ENCODE data around the gene MGAT5.

The MGAT5 gene

DNA sequence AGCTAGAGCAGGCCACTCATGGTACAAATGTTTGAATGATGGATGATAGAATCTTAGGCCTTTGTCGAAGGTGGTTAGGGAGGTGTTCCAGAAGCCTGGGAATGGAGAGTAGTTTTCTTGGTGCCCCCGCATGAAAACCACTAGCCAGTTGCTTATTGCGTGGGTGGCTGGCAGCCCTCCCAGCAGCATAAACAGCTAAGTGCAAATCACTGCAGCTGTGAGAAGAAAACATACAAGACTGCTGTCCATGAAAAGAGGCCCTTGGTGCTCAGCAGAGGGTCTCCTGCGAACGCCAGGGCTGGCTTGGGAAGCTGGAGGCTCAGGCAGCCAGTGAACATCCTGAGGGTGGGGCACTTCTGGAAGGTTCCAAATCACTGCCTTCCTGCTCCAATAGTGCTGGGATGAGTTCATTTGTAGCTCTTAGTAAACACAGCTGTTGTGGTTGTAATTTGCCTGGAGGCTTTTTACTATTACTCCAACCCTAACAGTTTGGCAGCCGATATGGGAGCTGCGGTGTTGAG lies 118.8 kb downstream of the MGAT5 start:
- Mint-ChIP-seq H3K27ac (peak overlapping the region; percentile 54), H3K9me3 (no peaks in the 10 kb centered on the region), H3K36me3 (ENCODE audit: low read depth) (peaks cover 4% of the 10 kb centered on the region), H3K27me3 (ENCODE audit: low read depth, poor library complexity) (no peaks in the 10 kb centered on the region), H3K4me1 (peaks cover 36% of the 10 kb centered on the region), H3K4me3 (no peak overlapping the region)
- TF ChIP-seq, protein P1, sequence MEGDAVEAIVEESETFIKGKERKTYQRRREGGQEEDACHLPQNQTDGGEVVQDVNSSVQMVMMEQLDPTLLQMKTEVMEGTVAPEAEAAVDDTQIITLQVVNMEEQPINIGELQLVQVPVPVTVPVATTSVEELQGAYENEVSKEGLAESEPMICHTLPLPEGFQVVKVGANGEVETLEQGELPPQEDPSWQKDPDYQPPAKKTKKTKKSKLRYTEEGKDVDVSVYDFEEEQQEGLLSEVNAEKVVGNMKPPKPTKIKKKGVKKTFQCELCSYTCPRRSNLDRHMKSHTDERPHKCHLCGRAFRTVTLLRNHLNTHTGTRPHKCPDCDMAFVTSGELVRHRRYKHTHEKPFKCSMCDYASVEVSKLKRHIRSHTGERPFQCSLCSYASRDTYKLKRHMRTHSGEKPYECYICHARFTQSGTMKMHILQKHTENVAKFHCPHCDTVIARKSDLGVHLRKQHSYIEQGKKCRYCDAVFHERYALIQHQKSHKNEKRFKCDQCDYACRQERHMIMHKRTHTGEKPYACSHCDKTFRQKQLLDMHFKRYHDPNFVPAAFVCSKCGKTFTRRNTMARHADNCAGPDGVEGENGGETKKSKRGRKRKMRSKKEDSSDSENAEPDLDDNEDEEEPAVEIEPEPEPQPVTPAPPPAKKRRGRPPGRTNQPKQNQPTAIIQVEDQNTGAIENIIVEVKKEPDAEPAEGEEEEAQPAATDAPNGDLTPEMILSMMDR (IDR thresholded peaks at IDR 0.05): no peak
- DNase-seq: no peak

GRCh38 chr2:134375935-134376334 lies 122.1 kb downstream of the MGAT5 start:
- Mint-ChIP-seq H3K4me1 (peaks cover 18% of the 10 kb centered on the region), H3K36me3 (ENCODE audit: low read depth) (peaks cover 15% of the 10 kb centered on the region), H3K27ac (no peak overlapping the region), H3K9me3 (no peaks in the 10 kb centered on the region), H3K4me3 (no peak overlapping the region), H3K27me3 (ENCODE audit: low read depth, poor library complexity) (no peaks in the 10 kb centered on the region)
- peak; percentile 8 for DNase-seq
- TF ChIP-seq, protein P1 (IDR thresholded peaks at IDR 0.05): no peak

DNA sequence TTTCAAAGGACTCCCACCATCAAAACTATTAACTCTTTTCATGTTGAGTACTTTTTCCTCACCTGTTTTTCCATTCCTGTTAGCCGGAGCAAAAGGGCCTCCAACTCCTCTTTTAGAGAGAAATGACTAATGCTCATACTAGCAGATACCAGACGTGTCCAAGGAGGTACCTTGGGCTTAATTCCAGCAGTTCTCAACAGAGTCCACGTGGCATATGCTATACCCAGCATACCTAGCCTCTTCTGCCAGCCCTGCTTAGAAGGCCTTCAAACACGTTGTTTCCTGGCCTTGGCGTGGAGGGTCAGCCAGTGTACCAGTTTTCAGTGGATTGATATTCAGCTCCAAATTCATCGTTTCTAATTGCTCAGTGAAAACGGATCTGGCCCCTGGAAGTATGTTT lies 123.9 kb downstream of the MGAT5 start:
- peaks cover 15% of the 10 kb centered on the region for H3K36me3 Mint-ChIP-seq (ENCODE audit: low read depth)
- DNase-seq: no peak
- H3K27ac Mint-ChIP-seq: no peak overlapping the region
- no peaks in the 10 kb centered on the region for H3K9me3 Mint-ChIP-seq
- TF ChIP-seq, protein P1 (IDR thresholded peaks at IDR 0.05): no peak
- H3K4me1 Mint-ChIP-seq: peaks cover 13% of the 10 kb centered on the region
- no peak overlapping the region for H3K4me3 Mint-ChIP-seq
- no peaks in the 10 kb centered on the region for H3K27me3 Mint-ChIP-seq (ENCODE audit: low read depth, poor library complexity)

DNA sequence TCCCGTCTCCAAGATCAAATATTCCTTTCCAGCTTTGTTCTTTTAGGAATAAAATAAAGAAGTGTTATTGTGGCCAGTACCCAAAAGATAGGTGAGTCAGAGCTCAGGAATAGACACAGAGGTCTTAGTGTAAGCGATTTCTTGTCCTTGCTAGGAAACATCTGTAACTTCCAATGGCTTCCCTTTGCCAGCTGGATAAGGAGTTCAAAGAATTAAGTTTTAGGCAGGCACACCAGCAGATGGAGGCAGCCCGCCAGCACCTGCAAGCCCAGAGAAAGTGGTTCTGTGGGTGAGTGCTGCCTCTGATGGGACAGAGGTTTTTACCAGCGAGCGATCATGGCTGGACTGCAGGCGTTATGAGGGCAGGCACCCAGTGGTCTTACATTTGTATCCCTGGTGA lies 125.4 kb downstream of the MGAT5 start:
- Mint-ChIP-seq H3K27ac (no peak overlapping the region), H3K27me3 (ENCODE audit: low read depth, poor library complexity) (no peaks in the 10 kb centered on the region), H3K36me3 (ENCODE audit: low read depth) (peaks cover 15% of the 10 kb centered on the region), H3K4me1 (peaks cover 13% of the 10 kb centered on the region), H3K4me3 (no peak overlapping the region), H3K9me3 (no peaks in the 10 kb centered on the region)
- DNase-seq: no peak
- TF ChIP-seq, protein P1 (IDR thresholded peaks at IDR 0.05): no peak

DNA sequence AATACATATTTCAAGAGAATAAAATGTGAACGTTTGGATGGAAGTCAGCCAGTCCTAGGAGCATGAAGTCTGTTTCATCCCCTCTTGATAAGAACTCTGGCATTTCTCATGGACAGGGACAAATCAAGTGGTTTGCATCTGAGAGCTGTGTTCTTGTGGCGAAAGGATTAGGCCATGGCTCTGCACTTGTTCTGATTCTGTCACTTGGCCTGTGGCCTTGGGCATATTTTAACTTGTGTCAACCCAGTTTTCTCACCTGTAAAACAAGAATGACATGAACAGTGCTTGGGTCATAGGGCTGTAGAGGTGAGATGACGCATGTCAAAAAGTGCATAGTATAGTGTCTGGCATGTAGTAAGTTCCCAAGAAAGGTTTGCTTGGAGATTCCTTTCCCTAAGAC lies 125.8 kb downstream of the MGAT5 start:
- Mint-ChIP-seq H3K4me1 (peaks cover 13% of the 10 kb centered on the region), H3K9me3 (no peaks in the 10 kb centered on the region), H3K27ac (no peak overlapping the region), H3K4me3 (no peak overlapping the region), H3K27me3 (ENCODE audit: low read depth, poor library complexity) (no peaks in the 10 kb centered on the region), H3K36me3 (ENCODE audit: low read depth) (peaks cover 16% of the 10 kb centered on the region)
- TF ChIP-seq, protein P1 (IDR thresholded peaks at IDR 0.05): no peak
- no peak for DNase-seq

DNA sequence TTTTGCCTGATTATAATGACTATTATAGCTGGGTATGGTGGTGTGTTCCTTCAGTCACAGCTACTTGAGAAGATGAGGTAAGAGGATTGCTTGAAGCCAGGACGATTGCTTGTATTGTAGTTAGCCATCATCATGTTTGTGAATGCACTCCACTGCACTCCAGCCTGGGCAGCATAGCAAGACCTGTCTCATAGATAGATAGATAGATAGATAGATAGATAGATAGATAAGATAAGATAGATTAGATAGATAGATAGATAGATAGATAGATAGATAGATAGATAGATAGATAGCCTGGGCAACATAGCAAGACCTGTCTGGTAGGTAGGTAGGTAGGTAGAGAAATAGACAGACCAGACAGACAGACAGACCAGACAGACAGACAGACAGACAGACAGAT lies 127.3 kb downstream of the MGAT5 start:
- Mint-ChIP-seq H3K4me3 (no peak overlapping the region), H3K9me3 (no peaks in the 10 kb centered on the region), H3K27ac (no peak overlapping the region), H3K27me3 (ENCODE audit: low read depth, poor library complexity) (no peaks in the 10 kb centered on the region), H3K36me3 (ENCODE audit: low read depth) (peaks cover 29% of the 10 kb centered on the region), H3K4me1 (peaks cover 3% of the 10 kb centered on the region)
- TF ChIP-seq, protein P1 (IDR thresholded peaks at IDR 0.05): no peak
- no peak for DNase-seq

Data from nephron progenitor cell (in vitro differentiated cells).